Astrocyte (in vitro differentiated cells and primary cell): Measurements from ENCODE around the gene AOAH. TPM values are rescaled to one million over a fixed set of nuclear protein-coding genes. Genes with fewer than 3 reads are reported as not detected.

Source experiments
- DNase-seq: peaks from one replicate; pipeline ENCODE4 v3.0.0-alpha.2; 2010; ENCODE audit warnings: low read depth
- FAIRE-seq: peaks from 2 replicates; lab custom pipeline; 2011; peaks lifted over from hg19 to GRCh38; lab: Jason Lieb, UNC
- H2AFZ ChIP-seq: 2 replicates; pipeline ENCODE4 v1.6.0; 2012; ENCODE audit warnings: low read depth, low read length, inconsistent platforms
- H3K27ac ChIP-seq: 2 replicates; pipeline ENCODE4 v1.5.1; 2011; ENCODE audit warnings: low read depth, low read length, inconsistent platforms
- H3K27me3 ChIP-seq: 2 replicates; pipeline ENCODE4 v1.6.0; 2011; ENCODE audit warnings: low read length, inconsistent platforms; ENCODE audit not compliant: insufficient read depth
- H3K36me3 ChIP-seq: 2 replicates; pipeline ENCODE4 v1.5.1; 2011; ENCODE audit warnings: low read length, inconsistent platforms; ENCODE audit not compliant: insufficient read depth
- H3K4me1 ChIP-seq: 2 replicates; pipeline ENCODE4 v1.5.1; 2011; ENCODE audit warnings: low read length, inconsistent platforms; ENCODE audit not compliant: insufficient read depth
- H3K4me2 ChIP-seq: 2 replicates; pipeline ENCODE4 v1.6.0; 2012; ENCODE audit warnings: low read length, inconsistent platforms
- H3K4me3 ChIP-seq: 2 replicates; pipeline ENCODE4 v1.5.1; 2011; ENCODE audit warnings: low read depth, mild to moderate bottlenecking, low read length, inconsistent platforms; ENCODE audit not compliant: insufficient read depth
- H3K79me2 ChIP-seq: 2 replicates; pipeline ENCODE4 v1.6.0; 2012; ENCODE audit warnings: mild to moderate bottlenecking, low read length, inconsistent platforms; ENCODE audit not compliant: insufficient read depth
- H3K9ac ChIP-seq: 2 replicates; pipeline ENCODE4 v1.6.0; 2012; ENCODE audit warnings: mild to moderate bottlenecking, low read length, inconsistent platforms
- H3K9me3 ChIP-seq: 2 replicates; pipeline ENCODE4 v1.5.1; 2012; ENCODE audit warnings: low read depth, mild to moderate bottlenecking, low read length, inconsistent platforms; ENCODE audit not compliant: insufficient read depth
- H4K20me1 ChIP-seq: 2 replicates; pipeline ENCODE4 v1.6.0; 2012; ENCODE audit warnings: low read length, inconsistent platforms; ENCODE audit not compliant: insufficient read depth
- H3K27ac Mint-ChIP-seq: one replicate; pipeline ENCODE4 v1.8.0; 2021; ENCODE audit warnings: mild to moderate bottlenecking, mixed read lengths; ENCODE audit not compliant: unreplicated experiment
- H3K27me3 Mint-ChIP-seq: one replicate; pipeline ENCODE4 v1.8.0; 2021; ENCODE audit warnings: low read depth, mixed read lengths; ENCODE audit not compliant: unreplicated experiment
- H3K36me3 Mint-ChIP-seq: one replicate; pipeline ENCODE4 v1.8.0; 2021; ENCODE audit warnings: low read depth, mixed read lengths; ENCODE audit not compliant: unreplicated experiment
- H3K4me1 Mint-ChIP-seq: one replicate; pipeline ENCODE4 v1.8.0; 2021; ENCODE audit warnings: low read depth, mixed read lengths; ENCODE audit not compliant: unreplicated experiment
- H3K4me3 Mint-ChIP-seq: one replicate; pipeline ENCODE4 v1.8.0; 2021; ENCODE audit warnings: mild to moderate bottlenecking, moderate library complexity, mixed read lengths; ENCODE audit not compliant: unreplicated experiment
- H3K9me3 Mint-ChIP-seq: one replicate; pipeline ENCODE4 v1.8.0; 2021; ENCODE audit warnings: mild to moderate bottlenecking, mixed read lengths; ENCODE audit not compliant: unreplicated experiment
- CTCF ChIP-seq: IDR thresholded peaks from 2 replicates; pipeline ENCODE4 v1.5.1; 2011; ENCODE audit warnings: low read depth, mild to moderate bottlenecking, inconsistent platforms, low read length, moderate library complexity; ENCODE audit not compliant: insufficient read depth
- EZH2 ChIP-seq: IDR thresholded peaks from 2 replicates; pipeline ENCODE4 v1.6.1; 2012; ENCODE audit warnings: mild to moderate bottlenecking, low read length, inconsistent platforms; ENCODE audit not compliant: insufficient read depth
- total RNA-seq: library from RNA; stranded (reverse); gene quantifications from 2 replicates; pipeline ENCODE4 v1.2.1, GENCODE V29; 2021

AOAH gene
- total RNA-seq, 1 donor from 2014 or later, result not detected

GRCh38 chr7:36635091-36635490 lies 89.2 kb downstream of the AOAH start:
- no peaks in the 10 kb centered on the region for H3K27me3 ChIP-seq
- Mint-ChIP-seq H3K36me3 (peaks cover 3% of the 10 kb centered on the region), H3K9me3 (no peaks in the 10 kb centered on the region), H3K27me3 (peaks cover 25% of the 10 kb centered on the region), H3K4me1 (no peaks in the 10 kb centered on the region), H3K27ac (no peak overlapping the region), H3K4me3 (no peak overlapping the region)
- H2AFZ ChIP-seq, result no peak overlapping the region
- H3K4me1 ChIP-seq, result no peaks in the 10 kb centered on the region
- no peak for DNase-seq
- no peak overlapping the region for H3K9ac ChIP-seq
- H3K27ac ChIP-seq, result no peak overlapping the region
- H3K4me2 ChIP-seq, result no peak overlapping the region
- no peaks in the 10 kb centered on the region for H4K20me1 ChIP-seq
- H3K4me3 ChIP-seq, result no peak overlapping the region
- TF ChIP-seq CTCF (no peak), EZH2 (no peak)
- H3K79me2 ChIP-seq, result no peaks in the 10 kb centered on the region
- H3K36me3 ChIP-seq, result no peaks in the 10 kb centered on the region
- FAIRE-seq, result no peak
- no peaks in the 10 kb centered on the region for H3K9me3 ChIP-seq

- Histone ChIP-seq H3K36me3 (no peaks in the 10 kb centered on the region), H4K20me1 (no peaks in the 10 kb centered on the region), H3K27me3 (no peaks in the 10 kb centered on the region), H3K9ac (no peak overlapping the region), H3K9me3 (no peaks in the 10 kb centered on the region), H3K79me2 (no peaks in the 10 kb centered on the region), H3K4me3 (no peak overlapping the region), H3K4me1 (no peaks in the 10 kb centered on the region), H3K4me2 (no peak overlapping the region), H3K27ac (no peak overlapping the region), H2AFZ (no peak overlapping the region)
- Mint-ChIP-seq H3K27me3 (peaks cover 32% of the 10 kb centered on the region), H3K9me3 (no peaks in the 10 kb centered on the region), H3K36me3 (no peaks in the 10 kb centered on the region), H3K4me1 (no peaks in the 10 kb centered on the region), H3K27ac (no peak overlapping the region), H3K4me3 (no peak overlapping the region)
- TF ChIP-seq CTCF (no peak), EZH2 (no peak)
- FAIRE-seq, result no peak
- DNase-seq, result no peak
Measured at GRCh38 chr7:36633377-36633776, 90.9 kb downstream of the AOAH start.

GRCh38 chr7:36630112-36630650 lies 94.1 kb downstream of the AOAH start:
- H3K79me2 ChIP-seq, result no peaks in the 10 kb centered on the region
- no peaks in the 10 kb centered on the region for H3K36me3 Mint-ChIP-seq
- H3K4me1 ChIP-seq, result no peaks in the 10 kb centered on the region
- no peak overlapping the region for H2AFZ ChIP-seq
- H3K36me3 ChIP-seq, result no peaks in the 10 kb centered on the region
- H3K27me3 Mint-ChIP-seq, result peaks cover 39% of the 10 kb centered on the region
- H3K4me1 Mint-ChIP-seq, result no peaks in the 10 kb centered on the region
- DNase-seq, result no peak
- no peaks in the 10 kb centered on the region for H3K9me3 Mint-ChIP-seq
- FAIRE-seq, result no peak
- no peaks in the 10 kb centered on the region for H4K20me1 ChIP-seq
- H3K27me3 ChIP-seq, result no peaks in the 10 kb centered on the region
- TF ChIP-seq EZH2 (no peak), CTCF (no peak)
- H3K27ac ChIP-seq, result no peak overlapping the region
- no peak overlapping the region for H3K4me3 ChIP-seq
- H3K27ac Mint-ChIP-seq, result no peak overlapping the region
- H3K9me3 ChIP-seq, result no peaks in the 10 kb centered on the region
- H3K4me2 ChIP-seq, result no peak overlapping the region
- H3K9ac ChIP-seq, result no peak overlapping the region
- no peak overlapping the region for H3K4me3 Mint-ChIP-seq
